LNCAP (cell line): ENCODE data around the gene SLC23A2.

ENCODE experiments used
- CTCF ChIP-seq: fragments of 450-650 bp; IDR thresholded peaks from 2 replicates; pipeline ENCODE4 v1.5.1; 2017; ENCODE audit warnings: mild to moderate bottlenecking

The SLC23A2 gene

GRCh38 chr20:4896119-4896702, 105.1 kb downstream of the SLC23A2 start:
- TF ChIP-seq CTCF = no peak

GRCh38 chr20:4894981-4895381, 106.3 kb downstream of the SLC23A2 start:
- TF ChIP-seq CTCF = no peak

GRCh38 chr20:4894409-4894808, 106.9 kb downstream of the SLC23A2 start:
- no peak for TF ChIP-seq CTCF

GRCh38 chr20:4893709-4894108, 107.6 kb downstream of the SLC23A2 start:
- TF ChIP-seq CTCF = no peak

- TF ChIP-seq CTCF = no peak
These were observed 109.3 kb downstream of the SLC23A2 start for GRCh38 chr20:4891997-4892396.

GRCh38 chr20:4891190-4891763, 110.0 kb downstream of the SLC23A2 start:
- TF ChIP-seq CTCF = no peak

GRCh38 chr20:4889446-4889845, 111.9 kb downstream of the SLC23A2 start:
- TF ChIP-seq CTCF = no peak

- no peak for TF ChIP-seq CTCF
These were observed 113.7 kb downstream of the SLC23A2 start for GRCh38 chr20:4887586-4887985.
